Measurements from ENCODE around the gene TOP3B. TPM values are rescaled to one million over a fixed set of nuclear protein-coding genes. Genes with fewer than 3 reads are reported as not detected.
A peak's percentile ranks its signal among the peaks of the same experiment; 100 is the strongest.

The TOP3B gene
- total RNA-seq, 6 experiments from 2014 or later: 13.8 to 17.1 (median 15.2) TPM

DNA sequence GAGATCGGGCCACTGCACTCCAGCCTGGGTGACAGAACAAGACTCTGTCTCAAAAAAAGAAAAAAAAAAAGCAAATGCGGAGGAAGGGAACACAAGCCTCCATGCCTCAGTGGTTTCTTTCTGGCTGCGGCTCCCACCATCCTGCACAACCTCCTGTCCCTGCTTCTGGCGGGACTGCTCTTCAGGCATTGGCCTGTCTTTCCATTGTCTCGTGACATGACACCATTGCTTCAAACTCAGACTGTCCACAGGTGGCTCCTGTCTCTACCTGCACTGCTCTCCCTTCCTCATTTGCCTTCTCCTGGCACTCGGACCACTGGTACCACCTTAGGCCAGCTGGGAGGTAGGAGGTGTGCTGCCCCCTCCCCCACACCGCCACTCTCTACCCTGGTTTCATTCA, 19.3 kb downstream of the TOP3B start:
- no peaks in the 10 kb centered on the region for H3K9me3 Mint-ChIP-seq
- peaks cover 16% of the 10 kb centered on the region for H3K36me3 Mint-ChIP-seq (ENCODE audit: low read depth)
- TF ChIP-seq, protein P1, sequence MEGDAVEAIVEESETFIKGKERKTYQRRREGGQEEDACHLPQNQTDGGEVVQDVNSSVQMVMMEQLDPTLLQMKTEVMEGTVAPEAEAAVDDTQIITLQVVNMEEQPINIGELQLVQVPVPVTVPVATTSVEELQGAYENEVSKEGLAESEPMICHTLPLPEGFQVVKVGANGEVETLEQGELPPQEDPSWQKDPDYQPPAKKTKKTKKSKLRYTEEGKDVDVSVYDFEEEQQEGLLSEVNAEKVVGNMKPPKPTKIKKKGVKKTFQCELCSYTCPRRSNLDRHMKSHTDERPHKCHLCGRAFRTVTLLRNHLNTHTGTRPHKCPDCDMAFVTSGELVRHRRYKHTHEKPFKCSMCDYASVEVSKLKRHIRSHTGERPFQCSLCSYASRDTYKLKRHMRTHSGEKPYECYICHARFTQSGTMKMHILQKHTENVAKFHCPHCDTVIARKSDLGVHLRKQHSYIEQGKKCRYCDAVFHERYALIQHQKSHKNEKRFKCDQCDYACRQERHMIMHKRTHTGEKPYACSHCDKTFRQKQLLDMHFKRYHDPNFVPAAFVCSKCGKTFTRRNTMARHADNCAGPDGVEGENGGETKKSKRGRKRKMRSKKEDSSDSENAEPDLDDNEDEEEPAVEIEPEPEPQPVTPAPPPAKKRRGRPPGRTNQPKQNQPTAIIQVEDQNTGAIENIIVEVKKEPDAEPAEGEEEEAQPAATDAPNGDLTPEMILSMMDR (IDR thresholded peaks at IDR 0.05): no peak
- no peak for DNase-seq
- H3K4me3 Mint-ChIP-seq: no peak overlapping the region; the same call in 1 of the 2 replicates
- no peak overlapping the region for H3K27ac Mint-ChIP-seq
- no peaks in the 10 kb centered on the region for H3K27me3 Mint-ChIP-seq (ENCODE audit: insufficient read depth)
- no peaks in the 10 kb centered on the region for H3K4me1 Mint-ChIP-seq (ENCODE audit: low read depth)

DNA sequence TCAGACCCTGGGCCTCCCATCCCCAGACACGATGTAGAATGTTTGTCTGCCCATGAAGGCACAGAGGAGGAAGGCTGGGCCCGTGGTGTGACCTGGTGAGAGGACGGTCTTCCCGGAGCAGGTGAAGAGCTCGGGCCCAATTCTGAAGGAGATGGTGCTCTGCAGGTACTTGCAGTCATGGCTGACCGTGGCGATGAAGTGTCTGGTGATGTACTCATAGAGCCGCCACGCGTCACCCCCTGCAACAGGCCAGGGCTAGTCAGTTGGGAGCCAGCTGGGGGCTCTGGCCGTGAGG, 20.0 kb downstream of the TOP3B start:
- no peak for DNase-seq
- H3K9me3 Mint-ChIP-seq: no peaks in the 10 kb centered on the region
- H3K27ac Mint-ChIP-seq: no peak overlapping the region
- TF ChIP-seq, protein P1 (IDR thresholded peaks at IDR 0.05): no peak
- H3K4me3 Mint-ChIP-seq: no peak overlapping the region
- no peaks in the 10 kb centered on the region for H3K4me1 Mint-ChIP-seq (ENCODE audit: low read depth)
- peaks cover 14% of the 10 kb centered on the region; the same call in 1 of the 2 replicates for H3K36me3 Mint-ChIP-seq (ENCODE audit: low read depth)
- H3K27me3 Mint-ChIP-seq (ENCODE audit: insufficient read depth): no peaks in the 10 kb centered on the region

DNA sequence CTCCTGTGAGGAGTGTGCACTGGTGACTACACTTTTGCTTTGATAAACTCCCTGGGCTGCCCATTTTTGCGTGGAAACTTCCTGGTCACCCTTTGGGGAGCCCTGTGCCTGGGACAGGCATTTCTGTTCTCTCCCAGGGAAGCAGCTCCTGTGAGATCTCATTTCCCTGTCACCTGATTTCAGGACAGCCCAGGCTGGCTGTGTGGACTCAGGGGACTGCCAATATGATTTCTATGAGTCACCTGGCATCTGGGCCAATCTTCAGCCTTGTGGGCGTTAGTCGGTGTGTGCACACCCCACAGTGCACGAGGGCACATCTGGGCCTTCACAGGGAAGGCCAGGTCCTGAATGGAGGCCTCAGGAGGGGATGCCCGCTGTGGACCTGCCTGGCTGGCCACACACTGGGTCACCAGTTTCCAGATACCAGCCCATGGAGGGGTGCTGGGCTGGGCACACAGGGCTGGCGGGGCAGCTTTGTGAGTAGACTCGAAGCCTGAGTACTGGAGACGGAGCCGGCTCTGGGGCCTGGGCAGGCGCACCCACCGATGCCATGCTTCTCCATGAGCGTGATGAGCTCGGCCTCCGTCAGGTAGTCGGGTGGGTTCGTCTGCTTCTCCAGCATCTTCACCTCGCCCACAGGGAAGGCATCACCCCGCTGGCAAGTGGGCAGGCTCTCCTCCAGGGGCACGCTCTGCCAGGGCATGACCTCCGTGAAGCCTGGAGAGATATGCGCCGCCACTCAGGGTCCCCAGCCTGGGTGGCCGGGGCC, 20.5 kb downstream of the TOP3B start:
- Mint-ChIP-seq H3K4me3 (no peak overlapping the region), H3K27ac (no peak overlapping the region), H3K9me3 (no peaks in the 10 kb centered on the region), H3K36me3 (ENCODE audit: low read depth) (peaks cover 10% of the 10 kb centered on the region; the same call in 1 of the 2 replicates), H3K27me3 (ENCODE audit: insufficient read depth) (no peaks in the 10 kb centered on the region), H3K4me1 (ENCODE audit: low read depth) (no peaks in the 10 kb centered on the region)
- DNase-seq: peak; percentile 23
- TF ChIP-seq, protein P1 (IDR thresholded peaks at IDR 0.05): no peak

DNA sequence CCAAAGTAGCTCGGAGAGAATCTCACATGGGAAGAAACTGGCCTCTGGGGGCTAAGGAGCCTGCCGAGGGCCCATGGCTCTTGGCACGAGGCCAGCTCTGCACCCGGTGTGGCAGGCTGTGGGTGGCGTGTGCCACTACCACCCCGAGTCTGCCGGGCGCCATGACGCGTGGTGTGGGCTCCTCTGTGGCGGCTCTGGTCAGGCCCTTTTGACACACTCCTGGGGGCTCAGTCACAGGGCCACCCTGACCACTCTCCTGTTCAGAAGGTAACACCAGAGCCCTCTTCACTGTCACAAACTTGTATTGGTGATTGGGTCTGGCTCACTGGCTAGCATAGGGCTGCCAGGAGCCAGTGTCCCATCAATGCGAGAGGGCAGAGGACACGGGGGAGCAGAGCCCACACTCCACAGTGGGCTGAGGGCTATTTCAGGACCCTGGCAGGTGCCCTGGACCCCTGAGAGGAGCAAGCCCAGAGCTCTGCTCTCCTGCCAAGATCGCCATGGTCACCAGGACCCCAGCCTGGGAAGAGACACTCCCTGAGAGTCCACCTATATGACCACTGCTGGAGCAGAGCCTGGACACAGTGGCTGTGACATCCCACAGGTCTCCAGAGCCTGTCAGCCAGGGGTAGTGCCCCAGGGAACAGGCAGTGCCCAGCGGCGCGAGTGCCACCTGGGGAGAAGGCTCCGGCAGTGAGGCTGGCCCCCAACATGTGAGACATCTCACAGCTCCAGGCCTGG, 21.3 kb downstream of the TOP3B start:
- Mint-ChIP-seq H3K4me1 (ENCODE audit: low read depth) (no peaks in the 10 kb centered on the region), H3K27ac (no peak overlapping the region), H3K9me3 (no peaks in the 10 kb centered on the region), H3K36me3 (ENCODE audit: low read depth) (peaks cover 4% of the 10 kb centered on the region; the same call in 1 of the 2 replicates), H3K27me3 (ENCODE audit: insufficient read depth) (no peaks in the 10 kb centered on the region), H3K4me3 (no peak overlapping the region)
- no peak for DNase-seq
- TF ChIP-seq, protein P1 (IDR thresholded peaks at IDR 0.05): no peak

DNA sequence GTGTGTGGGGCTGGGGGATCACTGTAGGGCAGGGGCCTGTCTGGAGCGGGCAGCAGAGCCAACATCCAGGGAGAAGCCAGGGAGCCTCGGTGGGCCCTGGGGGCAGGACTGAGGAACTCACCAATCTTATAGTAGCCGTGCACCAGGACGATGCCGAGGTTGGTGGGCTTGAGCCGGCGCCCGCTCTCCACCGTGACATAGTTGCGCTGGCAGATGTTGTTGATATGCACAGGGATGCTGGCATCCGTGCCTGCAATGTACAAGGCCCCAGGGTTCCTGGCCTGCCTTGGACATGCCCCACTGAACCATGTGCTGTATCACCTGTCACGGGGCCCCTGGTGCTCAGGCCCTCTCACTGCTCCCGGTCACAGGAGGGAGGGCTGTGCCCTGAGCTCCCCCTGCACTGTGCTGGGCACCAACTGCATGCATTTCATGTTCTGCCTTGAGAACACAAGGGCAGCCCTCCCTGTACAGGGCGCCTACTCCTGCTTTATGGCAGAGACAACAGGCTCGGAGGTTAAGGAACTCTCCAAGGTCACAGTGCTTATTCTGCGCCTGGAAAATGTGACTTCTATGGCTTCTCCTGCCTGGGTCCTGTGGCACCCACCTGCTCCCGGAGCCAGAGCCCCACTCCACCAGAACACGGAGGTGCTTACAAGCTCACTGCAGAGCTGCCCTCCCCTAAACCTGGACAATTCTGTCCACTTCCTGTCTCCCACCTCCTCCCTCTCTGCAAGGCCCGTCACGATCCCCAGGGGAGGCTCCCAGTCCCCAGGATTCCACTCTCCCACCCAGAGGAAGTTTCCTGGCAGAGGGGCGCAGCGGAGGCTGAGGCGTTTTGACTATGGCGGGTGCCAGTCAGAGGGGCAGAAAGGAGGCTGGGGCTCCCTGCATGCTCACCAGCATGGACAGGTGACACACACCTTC, 22.1 kb downstream of the TOP3B start:
- H3K36me3 Mint-ChIP-seq (ENCODE audit: low read depth): peaks cover 4% of the 10 kb centered on the region; the same call in 1 of the 2 replicates
- H3K9me3 Mint-ChIP-seq: no peaks in the 10 kb centered on the region
- no peak for DNase-seq
- TF ChIP-seq, protein P1 (IDR thresholded peaks at IDR 0.05): no peak
- no peaks in the 10 kb centered on the region for H3K4me1 Mint-ChIP-seq (ENCODE audit: low read depth)
- no peak overlapping the region for H3K4me3 Mint-ChIP-seq
- no peaks in the 10 kb centered on the region for H3K27me3 Mint-ChIP-seq (ENCODE audit: insufficient read depth)
- H3K27ac Mint-ChIP-seq: no peak overlapping the region
